ENCODE results near the gene FLACC1. TPM values are rescaled to one million over a fixed set of nuclear protein-coding genes. Genes with fewer than 3 reads are reported as not detected.
A peak's percentile ranks its signal among the peaks of the same experiment; 100 is the strongest.

Gene FLACC1
- polyA plus RNA-seq, 1 donor (not counting 4 experiments of a cell fraction or from before 2014, with no cell fraction given) = 0.43 TPM

DNA sequence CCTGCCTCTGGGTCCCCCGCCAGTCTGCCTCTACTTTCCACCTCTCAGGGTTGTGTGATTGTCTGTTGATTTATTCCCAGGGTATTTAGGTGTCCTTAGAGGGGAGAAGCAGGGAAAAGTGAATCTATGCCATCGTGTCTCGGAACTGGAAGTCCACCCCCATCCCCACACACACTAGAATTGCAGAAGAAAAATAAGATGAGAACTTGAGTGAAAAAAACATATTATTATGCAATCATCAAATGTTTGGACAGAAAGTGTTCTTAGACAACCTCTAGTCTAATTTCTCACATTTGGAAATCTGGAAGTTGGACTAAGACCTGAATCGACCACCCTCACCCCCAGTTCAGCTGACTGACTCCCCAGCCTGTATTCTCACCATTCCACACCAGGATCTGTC is 110.9 kb downstream of the FLACC1 start:
- no peaks in the 10 kb centered on the region for H3K9me1 ChIP-seq (ENCODE audit: control insufficient read depth, extremely low read depth, insufficient read depth, low read length)
- no peaks in the 10 kb centered on the region for H3K79me2 ChIP-seq (ENCODE audit: control insufficient read depth, insufficient read depth, low read length)
- FAIRE-seq = no peak
- no peaks in the 10 kb centered on the region for H3K27me3 ChIP-seq (ENCODE audit: control insufficient read depth, extremely low read depth, insufficient read depth, low read length)
- no peaks in the 10 kb centered on the region for H3K9me3 ChIP-seq (ENCODE audit: control insufficient read depth, low read depth, low read length)
- no peaks in the 10 kb centered on the region for H3K4me1 ChIP-seq (ENCODE audit: control insufficient read depth, extremely low read depth, insufficient read depth, low read length)
- H3K4me3 ChIP-seq (ENCODE audit: control insufficient read depth in 2 of 3, extremely low read depth in 1 of 3, insufficient read depth in 2 of 3, low read depth in 1 of 3, low read length in 3 of 3) = no peak overlapping the region
- dilution Hi-C loops (cut with MboI; ENCODE audit: extremely low pct_ligation_motif_present, low sequenced_read_pairs) = no loop called here
- H3K4me2 ChIP-seq (ENCODE audit: control insufficient read depth, extremely low read depth, insufficient read depth, low read depth, low read length) = no peak overlapping the region
- H4K20me1 ChIP-seq (ENCODE audit: control insufficient read depth, extremely low read depth, insufficient read depth, low read length) = no peaks in the 10 kb centered on the region
- no peaks in the 10 kb centered on the region for H3K36me3 ChIP-seq (ENCODE audit: control insufficient read depth in 2 of 2, extremely low read depth in 1 of 2, insufficient read depth in 2 of 2, low read length in 2 of 2)
- DNase-seq (ENCODE audit: low read depth, low spot score) = no peak
- no peak overlapping the region for H2AFZ ChIP-seq (ENCODE audit: control insufficient read depth, low read length)
- H3K9ac ChIP-seq (ENCODE audit: control insufficient read depth, extremely low read depth, insufficient read depth, low read length) = no peak overlapping the region
- TF ChIP-seq CTCF (optimal IDR thresholded peaks at IDR 0.05 in 1 of 3, IDR thresholded peaks at IDR 0.05 in 1 of 3, conservative IDR thresholded peaks at IDR 0.05 in 1 of 3; ENCODE audit: extremely low read depth in 1 of 3, insufficient read depth in 2 of 3, low read length in 3 of 3) = no peak
- no peak for TF ChIP-seq EZH2 (IDR thresholded peaks at IDR 0.05; ENCODE audit: low read length)
- H3K27ac ChIP-seq (ENCODE audit: control insufficient read depth, insufficient read depth, low read length) = no peak overlapping the region

GRCh38 chr2:201244829-201245228 is 112.3 kb downstream of the FLACC1 start:
- H3K4me2 ChIP-seq (ENCODE audit: control insufficient read depth, extremely low read depth, insufficient read depth, low read depth, low read length) = no peak overlapping the region
- FAIRE-seq (no peak), DNase-seq (ENCODE audit: low read depth, low spot score) (no peak)
- no peaks in the 10 kb centered on the region for H3K79me2 ChIP-seq (ENCODE audit: control insufficient read depth, insufficient read depth, low read length)
- no peaks in the 10 kb centered on the region for H3K9me1 ChIP-seq (ENCODE audit: control insufficient read depth, extremely low read depth, insufficient read depth, low read length)
- dilution Hi-C loops (cut with MboI; ENCODE audit: extremely low pct_ligation_motif_present, low sequenced_read_pairs) = no loop called here
- H3K9ac ChIP-seq (ENCODE audit: control insufficient read depth, extremely low read depth, insufficient read depth, low read length) = no peak overlapping the region
- H2AFZ ChIP-seq (ENCODE audit: control insufficient read depth, low read length) = no peak overlapping the region
- no peaks in the 10 kb centered on the region for H4K20me1 ChIP-seq (ENCODE audit: control insufficient read depth, extremely low read depth, insufficient read depth, low read length)
- H3K4me1 ChIP-seq (ENCODE audit: control insufficient read depth, extremely low read depth, insufficient read depth, low read length) = no peaks in the 10 kb centered on the region
- peaks cover 0 to 1% of the 10 kb centered on the region in 2 experiments for H3K36me3 ChIP-seq (ENCODE audit: control insufficient read depth in 2 of 2, extremely low read depth in 1 of 2, insufficient read depth in 2 of 2, low read length in 2 of 2)
- H3K27me3 ChIP-seq (ENCODE audit: control insufficient read depth, extremely low read depth, insufficient read depth, low read length) = no peaks in the 10 kb centered on the region
- no peak overlapping the region for H3K27ac ChIP-seq (ENCODE audit: control insufficient read depth, insufficient read depth, low read length)
- H3K4me3 ChIP-seq (ENCODE audit: control insufficient read depth in 2 of 3, extremely low read depth in 1 of 3, insufficient read depth in 2 of 3, low read depth in 1 of 3, low read length in 3 of 3) = no peak overlapping the region
- TF ChIP-seq EZH2 (IDR thresholded peaks at IDR 0.05; ENCODE audit: low read length) = no peak
- peak in 1 of 3 experiments; percentile 9 for TF ChIP-seq CTCF (optimal IDR thresholded peaks at IDR 0.05 in 1 of 3, IDR thresholded peaks at IDR 0.05 in 1 of 3, conservative IDR thresholded peaks at IDR 0.05 in 1 of 3; ENCODE audit: extremely low read depth in 1 of 3, insufficient read depth in 2 of 3, low read length in 3 of 3)
- H3K9me3 ChIP-seq (ENCODE audit: control insufficient read depth, low read depth, low read length) = no peaks in the 10 kb centered on the region

Data from keratinocyte (primary cell).